ENCODE results near the gene PCDHA1.

The PCDHA1 gene

DNA sequence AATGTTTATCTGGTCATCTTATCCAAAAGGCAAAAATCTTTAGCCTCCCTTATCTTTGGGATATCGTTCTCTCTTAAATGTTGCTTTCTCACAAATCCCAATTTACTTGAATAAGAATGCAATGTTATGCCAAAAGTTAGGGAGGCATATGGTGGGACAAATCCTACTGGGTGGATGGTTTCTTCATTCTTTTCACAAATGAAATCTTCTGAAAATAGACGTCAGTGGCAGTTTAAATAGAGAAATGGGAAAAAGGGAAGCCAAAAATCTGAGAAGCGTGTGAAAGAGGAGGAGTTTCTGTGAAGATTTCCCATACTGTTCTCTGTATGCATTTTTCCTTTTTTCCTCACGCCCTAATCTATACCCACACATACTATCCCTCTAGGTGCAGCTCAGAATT is 137.7 kb downstream of the PCDHA1 start:
- peaks cover 4% of the 10 kb centered on the region for H3K9me3 ChIP-seq (ENCODE audit: insufficient read depth, low read length, severe bottlenecking)
- ATAC-seq (ENCODE audit: insufficient read depth, low read depth) (no peak), DNase-seq (no peak)
- H3K4me2 ChIP-seq (ENCODE audit: insufficient read depth, low read length) = no peak overlapping the region
- TF ChIP-seq, protein P1, sequence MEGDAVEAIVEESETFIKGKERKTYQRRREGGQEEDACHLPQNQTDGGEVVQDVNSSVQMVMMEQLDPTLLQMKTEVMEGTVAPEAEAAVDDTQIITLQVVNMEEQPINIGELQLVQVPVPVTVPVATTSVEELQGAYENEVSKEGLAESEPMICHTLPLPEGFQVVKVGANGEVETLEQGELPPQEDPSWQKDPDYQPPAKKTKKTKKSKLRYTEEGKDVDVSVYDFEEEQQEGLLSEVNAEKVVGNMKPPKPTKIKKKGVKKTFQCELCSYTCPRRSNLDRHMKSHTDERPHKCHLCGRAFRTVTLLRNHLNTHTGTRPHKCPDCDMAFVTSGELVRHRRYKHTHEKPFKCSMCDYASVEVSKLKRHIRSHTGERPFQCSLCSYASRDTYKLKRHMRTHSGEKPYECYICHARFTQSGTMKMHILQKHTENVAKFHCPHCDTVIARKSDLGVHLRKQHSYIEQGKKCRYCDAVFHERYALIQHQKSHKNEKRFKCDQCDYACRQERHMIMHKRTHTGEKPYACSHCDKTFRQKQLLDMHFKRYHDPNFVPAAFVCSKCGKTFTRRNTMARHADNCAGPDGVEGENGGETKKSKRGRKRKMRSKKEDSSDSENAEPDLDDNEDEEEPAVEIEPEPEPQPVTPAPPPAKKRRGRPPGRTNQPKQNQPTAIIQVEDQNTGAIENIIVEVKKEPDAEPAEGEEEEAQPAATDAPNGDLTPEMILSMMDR (IDR thresholded peaks at IDR 0.05; ENCODE audit: borderline replicate concordance, extremely low read depth, low read length, poor library complexity, severe bottlenecking) = no peak
- no peak overlapping the region for H3K9ac ChIP-seq (ENCODE audit: low read depth, low read length)
- H3K27ac ChIP-seq (ENCODE audit: low read length) = no peak overlapping the region
- H4K20me1 ChIP-seq (ENCODE audit: insufficient read depth, low read length) = no peaks in the 10 kb centered on the region
- no peak overlapping the region for H3K4me3 ChIP-seq (ENCODE audit: low read depth in 1 of 2, low read length in 2 of 2)
- no peaks in the 10 kb centered on the region for H3K27me3 ChIP-seq (ENCODE audit: insufficient read depth, low read length, poor library complexity)
- no peaks in the 10 kb centered on the region for H3K4me1 ChIP-seq (ENCODE audit: insufficient read depth, low read length)
- no peaks in the 10 kb centered on the region for H3K36me3 ChIP-seq (ENCODE audit: insufficient read depth, low read length)
- H3K79me2 ChIP-seq (ENCODE audit: insufficient read depth, low read length) = no peaks in the 10 kb centered on the region
- no peak overlapping the region for H2AFZ ChIP-seq (ENCODE audit: low read depth, low read length)

DNA sequence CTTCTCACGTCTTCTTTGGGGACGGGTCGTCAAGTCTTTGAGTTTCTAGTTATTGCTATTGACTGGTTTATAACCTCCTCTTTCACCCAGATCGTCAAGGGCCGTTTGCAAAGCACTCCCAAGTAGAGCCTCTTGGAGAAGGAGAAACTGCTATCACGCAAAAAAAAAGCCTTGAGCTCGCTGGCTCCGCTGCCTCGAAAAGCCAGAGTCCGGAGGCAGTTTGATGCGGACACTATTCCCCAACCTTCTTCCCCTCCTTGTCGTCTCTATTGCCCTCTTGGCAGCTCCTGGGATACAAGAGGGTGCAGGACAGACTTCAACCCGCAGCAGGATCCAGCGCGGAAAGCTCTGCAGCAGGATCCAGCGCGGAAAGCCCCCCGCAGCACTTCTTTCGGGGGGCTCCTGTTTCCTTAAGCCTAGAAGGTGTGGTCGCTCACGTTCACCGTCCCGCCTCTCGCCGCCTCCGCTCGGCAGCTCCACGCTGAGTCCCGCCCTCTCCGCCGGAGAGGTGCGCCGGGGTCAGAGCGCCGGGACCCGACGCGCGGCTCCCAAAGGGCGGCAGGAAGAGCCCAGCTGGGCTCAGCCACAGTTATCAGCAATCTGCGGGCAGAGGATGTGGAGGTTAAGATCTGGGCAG is 140.0 kb downstream of the PCDHA1 start, which contains the start of gene PCDHAC1:
Gene PCDHAC1 (plus strand): TSS at position 494 of the 637 bp plus-strand sequence. CDS start 594 bp downstream, outside the sequence.
- TF ChIP-seq, protein P1 (IDR thresholded peaks at IDR 0.05; ENCODE audit: borderline replicate concordance, extremely low read depth, low read length, poor library complexity, severe bottlenecking) = no peak
- no peak for TF ChIP-seq EZH2 (IDR thresholded peaks at IDR 0.05; ENCODE audit: borderline replicate concordance, low read depth, low read length, severe bottlenecking)
- H4K20me1 ChIP-seq (ENCODE audit: insufficient read depth, low read length) = no peaks in the 10 kb centered on the region
- no peak within 1 kb of the TSS for H3K9ac ChIP-seq (ENCODE audit: low read depth, low read length)
- peaks cover 4% of the 10 kb centered on the region for H3K9me3 ChIP-seq (ENCODE audit: insufficient read depth, low read length, severe bottlenecking)
- H3K4me1 ChIP-seq (ENCODE audit: insufficient read depth, low read length) = no peaks in the 10 kb centered on the region
- H3K4me2 ChIP-seq (ENCODE audit: insufficient read depth, low read length) = no peak within 1 kb of the TSS
- no peaks in the 10 kb centered on the region for H3K79me2 ChIP-seq (ENCODE audit: insufficient read depth, low read length)
- no peak within 1 kb of the TSS for H3K27ac ChIP-seq (ENCODE audit: low read length)
- no peak for ATAC-seq (ENCODE audit: insufficient read depth, low read depth)
- H3K27me3 ChIP-seq (ENCODE audit: insufficient read depth, low read length, poor library complexity) = no peaks in the 10 kb centered on the region
- no peak within 1 kb of the TSS for H2AFZ ChIP-seq (ENCODE audit: low read depth, low read length)
- no peak within 1 kb of the TSS for H3K4me3 ChIP-seq (ENCODE audit: low read depth in 1 of 2, low read length in 2 of 2)
- no peaks in the 10 kb centered on the region for H3K36me3 ChIP-seq (ENCODE audit: insufficient read depth, low read length)
- no peak for DNase-seq

DNA sequence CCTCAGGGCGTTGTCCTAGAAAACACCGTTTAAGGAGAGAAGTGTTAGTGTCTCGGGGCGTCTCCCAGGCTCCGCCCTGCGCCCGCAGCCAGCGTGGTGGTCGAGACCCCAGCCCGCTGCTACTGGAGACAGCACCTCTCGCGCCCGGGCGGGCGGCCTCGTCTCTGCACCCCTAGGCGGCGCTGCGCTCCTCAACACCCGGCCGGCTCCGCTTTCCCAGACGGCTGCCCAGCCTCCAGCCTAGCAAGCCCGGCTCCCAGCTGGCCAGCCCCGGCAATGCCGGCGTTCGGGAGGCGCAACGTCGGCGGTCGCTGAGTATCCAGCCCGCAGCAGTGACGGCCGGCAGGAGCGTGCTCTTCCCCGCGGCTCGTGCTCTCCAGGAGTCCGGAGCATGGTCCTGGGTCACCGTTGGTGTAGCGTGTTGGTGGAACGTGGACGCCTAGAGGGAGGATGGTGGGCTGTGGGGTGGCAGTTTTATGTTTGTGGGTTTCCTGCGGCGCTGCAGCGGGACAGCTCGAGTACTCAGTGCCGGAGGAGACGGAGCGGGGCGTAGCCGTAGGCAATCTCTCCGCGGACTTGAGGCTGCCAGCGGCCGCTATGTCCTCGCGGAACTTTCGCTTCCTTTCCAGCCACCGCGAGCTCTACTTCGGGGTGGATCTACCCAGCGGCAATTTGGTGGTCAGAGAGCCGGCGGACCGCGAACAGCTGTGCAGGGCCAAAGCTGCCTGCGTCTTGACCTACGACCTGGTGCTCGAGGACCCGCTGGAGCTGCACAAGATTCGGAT is 140.7 kb downstream of the PCDHA1 start:
- Histone ChIP-seq H2AFZ (ENCODE audit: low read depth, low read length) (no peak overlapping the region), H3K4me1 (ENCODE audit: insufficient read depth, low read length) (no peaks in the 10 kb centered on the region), H3K27me3 (ENCODE audit: insufficient read depth, low read length, poor library complexity) (no peaks in the 10 kb centered on the region), H3K9ac (ENCODE audit: low read depth, low read length) (no peak overlapping the region), H3K4me3 (ENCODE audit: low read depth in 1 of 2, low read length in 2 of 2) (no peak overlapping the region), H3K36me3 (ENCODE audit: insufficient read depth, low read length) (no peaks in the 10 kb centered on the region), H3K9me3 (ENCODE audit: insufficient read depth, low read length, severe bottlenecking) (peaks cover 4% of the 10 kb centered on the region), H3K27ac (ENCODE audit: low read length) (no peak overlapping the region), H3K4me2 (ENCODE audit: insufficient read depth, low read length) (no peak overlapping the region), H3K79me2 (ENCODE audit: insufficient read depth, low read length) (no peaks in the 10 kb centered on the region), H4K20me1 (ENCODE audit: insufficient read depth, low read length) (no peaks in the 10 kb centered on the region)
- TF ChIP-seq EZH2 (IDR thresholded peaks at IDR 0.05; ENCODE audit: borderline replicate concordance, low read depth, low read length, severe bottlenecking) = no peak
- TF ChIP-seq, protein P1 (IDR thresholded peaks at IDR 0.05; ENCODE audit: borderline replicate concordance, extremely low read depth, low read length, poor library complexity, severe bottlenecking) = no peak
- ATAC-seq (ENCODE audit: insufficient read depth, low read depth) (no peak), DNase-seq (no peak)

Measured in DND-41 (cell line).